GM15510 (cell line): ENCODE results near the gene FBXL22.

Experiments used
- POLR2A ChIP-seq: IDR thresholded peaks from 3 replicates; pipeline ENCODE4 v1.6.1; 2011; ENCODE audit warnings: borderline replicate concordance; ENCODE audit not compliant: insufficient read length; ENCODE audit errors: extremely low read depth

Gene FBXL22

DNA sequence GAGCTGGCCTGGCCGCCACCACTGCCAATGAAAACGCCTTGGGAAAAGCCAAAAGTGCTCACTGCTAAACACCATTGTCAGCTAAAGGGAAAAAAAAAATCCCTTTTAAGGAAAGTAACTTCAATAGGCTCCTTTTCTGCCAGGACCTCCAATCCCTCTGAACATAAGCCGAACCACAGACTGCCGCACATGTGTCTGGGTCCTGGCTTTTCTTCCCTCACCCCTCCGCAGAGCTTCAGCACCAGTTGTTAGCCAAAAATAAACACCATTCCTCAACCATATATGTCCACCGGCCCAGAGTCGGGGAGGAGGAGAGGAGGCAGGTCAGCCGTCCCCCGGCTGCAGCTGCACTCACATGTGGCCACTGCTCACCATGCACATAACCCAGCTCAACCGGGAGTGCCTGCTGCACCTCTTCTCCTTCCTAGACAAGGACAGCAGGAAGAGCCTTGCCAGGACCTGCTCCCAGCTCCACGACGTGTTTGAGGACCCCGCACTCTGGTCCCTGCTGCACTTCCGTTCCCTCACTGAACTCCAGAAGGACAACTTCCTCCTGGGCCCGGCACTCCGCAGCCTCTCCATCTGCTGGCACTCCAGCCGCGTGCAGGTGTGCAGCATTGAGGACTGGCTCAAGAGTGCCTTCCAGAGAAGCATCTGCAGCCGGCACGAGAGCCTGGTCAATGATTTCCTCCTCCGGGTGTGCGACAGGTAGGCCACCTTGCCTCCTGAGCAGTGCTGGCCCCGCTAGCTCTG is at the start of gene FBXL22:
TSS of gene FBXL22 (plus strand) at position 350 of the 753 bp plus-strand sequence. CDS start at position 356, 6 bp downstream.
- no peak for TF ChIP-seq POLR2A

GRCh38 chr15:63551400-63551799 is 45.8 kb upstream of the FBXL22 start:
- TF ChIP-seq POLR2A, result no peak

GRCh38 chr15:63553388-63553791 is 43.8 kb upstream of the FBXL22 start:
- TF ChIP-seq POLR2A, result no peak

DNA sequence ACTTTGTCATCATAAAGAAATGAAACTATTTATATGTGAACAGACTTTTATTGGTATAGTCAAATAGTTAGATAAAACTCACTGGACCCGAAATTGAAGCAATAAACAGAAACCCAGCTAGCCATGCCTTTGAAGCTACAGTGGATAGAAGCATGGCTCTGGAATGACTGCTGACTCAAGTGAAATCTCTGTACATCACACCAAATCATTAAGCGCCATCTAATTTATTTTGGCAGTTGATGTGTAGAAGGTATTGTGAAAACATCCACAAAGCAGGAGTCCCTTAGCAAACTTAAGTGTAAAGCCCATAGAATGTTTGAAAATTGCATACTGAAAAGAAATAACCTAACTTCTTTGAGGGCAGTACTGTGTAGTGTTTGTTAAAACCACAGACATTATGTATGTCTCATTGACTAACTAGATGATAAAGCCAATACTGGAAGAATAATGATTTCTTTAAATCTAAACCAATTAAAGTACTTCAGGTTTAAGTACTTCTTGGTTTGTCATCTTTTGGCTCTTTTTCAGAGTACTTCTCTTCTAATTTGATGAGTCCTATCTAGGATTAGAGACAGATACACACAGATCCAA is 42.8 kb upstream of the FBXL22 start:
- TF ChIP-seq POLR2A, result no peak

GRCh38 chr15:63555507-63555906 is 41.7 kb upstream of the FBXL22 start:
- no peak for TF ChIP-seq POLR2A

GRCh38 chr15:63556246-63556645 is 40.9 kb upstream of the FBXL22 start:
- TF ChIP-seq POLR2A, result no peak

- no peak for TF ChIP-seq POLR2A
These were observed 40.5 kb upstream of the FBXL22 start for GRCh38 chr15:63556736-63557135.

- no peak for TF ChIP-seq POLR2A
These were observed 37.4 kb upstream of the FBXL22 start for GRCh38 chr15:63559753-63560152.

GRCh38 chr15:63560741-63561448 is 36.3 kb upstream of the FBXL22 start:
- TF ChIP-seq POLR2A, result no peak

- no peak for TF ChIP-seq POLR2A
These were observed 33.1 kb upstream of the FBXL22 start for GRCh38 chr15:63564093-63564492.

DNA sequence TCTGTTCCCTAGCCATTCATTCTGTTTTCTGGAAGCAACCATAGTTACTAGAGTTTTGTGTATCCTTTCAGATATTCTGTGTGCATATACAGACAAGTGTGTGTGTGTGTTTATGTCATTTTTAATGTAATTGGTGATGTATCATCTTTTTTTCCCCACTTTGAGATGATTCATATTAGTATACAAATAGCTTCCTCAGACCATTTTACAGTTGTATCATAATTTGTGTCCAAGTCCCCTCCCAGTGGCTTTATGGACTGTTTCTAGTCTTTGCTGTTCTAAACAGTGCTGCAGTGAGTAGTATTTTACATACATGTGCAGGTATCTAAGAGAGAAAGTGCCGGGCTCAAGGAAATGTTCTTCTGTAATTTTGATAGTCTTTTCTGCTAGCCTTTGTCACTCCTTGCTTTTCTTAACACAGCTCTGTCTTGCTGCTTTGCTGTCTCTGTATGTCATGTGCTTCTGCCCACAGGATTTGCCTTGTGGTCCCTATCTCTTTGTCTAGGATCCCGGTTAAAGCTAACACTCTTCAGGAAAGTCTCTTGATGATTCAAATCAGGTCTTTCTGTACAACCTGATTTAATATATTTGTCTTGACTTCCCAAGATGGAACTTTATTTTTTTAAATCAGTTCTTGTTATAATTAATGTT is 31.5 kb upstream of the FBXL22 start:
- TF ChIP-seq POLR2A, result no peak

DNA sequence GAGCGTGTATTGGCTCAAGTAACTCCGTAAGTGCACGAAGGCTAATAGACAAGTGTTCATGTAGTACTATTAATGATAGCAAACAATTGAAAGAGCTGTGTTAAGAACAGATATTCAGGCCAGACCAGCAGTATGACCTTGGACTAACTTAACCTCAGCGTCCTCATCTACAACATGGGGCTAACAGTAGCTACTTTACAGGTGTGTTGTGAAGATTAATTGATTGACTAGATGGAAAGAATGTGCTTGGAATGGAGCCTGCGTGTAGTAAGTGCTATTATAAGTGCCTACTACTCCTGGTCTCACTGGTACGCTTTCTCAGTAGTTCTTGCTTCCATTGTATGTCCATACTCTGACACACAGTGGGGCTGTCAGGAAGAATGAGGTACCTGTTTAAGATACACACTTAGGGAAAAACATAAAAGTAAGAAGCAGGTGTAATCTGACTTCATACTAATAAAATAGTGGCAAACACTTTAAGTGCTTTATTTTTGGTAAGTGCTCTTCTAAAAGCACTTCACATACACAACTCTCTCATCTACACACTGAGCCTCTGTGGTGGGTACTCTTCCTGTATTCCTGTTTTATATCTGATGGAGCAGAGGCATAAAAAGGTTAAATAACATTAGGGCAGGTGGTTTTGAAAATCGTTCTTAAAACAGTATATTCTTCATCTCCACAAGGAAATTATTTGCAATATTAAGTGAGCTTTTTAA is 24.3 kb upstream of the FBXL22 start:
- no peak for TF ChIP-seq POLR2A

- no peak for TF ChIP-seq POLR2A
These were observed 23.7 kb upstream of the FBXL22 start for GRCh38 chr15:63573533-63573932.

DNA sequence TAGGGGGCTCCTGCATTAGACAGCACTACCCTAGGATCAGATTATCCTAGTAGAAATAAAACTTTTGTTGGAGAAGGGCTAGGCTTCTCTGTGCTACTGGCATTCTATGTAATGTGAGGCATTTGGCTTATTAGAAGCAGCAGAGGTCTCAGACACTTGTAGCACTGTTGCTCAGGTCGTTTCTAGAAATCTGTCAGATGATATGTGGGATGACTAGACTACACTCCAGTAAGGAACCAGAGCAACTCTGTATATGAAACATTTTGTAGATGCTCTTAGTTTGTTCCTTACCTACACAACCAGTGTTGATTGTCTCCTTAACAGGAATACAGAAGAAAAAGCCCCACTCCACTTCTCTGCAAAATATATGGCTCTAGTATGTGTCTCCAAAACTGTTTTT is 21.9 kb upstream of the FBXL22 start:
- TF ChIP-seq POLR2A, result no peak
